Endothelial cell of umbilical vein (primary cell): ENCODE measurements around the gene MYO16. TPM values are rescaled to one million over a fixed set of nuclear protein-coding genes. Genes with fewer than 3 reads are reported as not detected.

Experiments
- BruUV-seq: library from RNA; stranded (reverse); fragments of 400-500 nt; replicated peaks from 2 replicates; lab custom pipeline; 2021; lab: Mats Ljungman, UMichigan
- CTCF ChIA-PET: fragments of 300-600, 350-600 bp; sonication (Branson Sonifier 250); formaldehyde crosslinking; loops from one replicate; lab custom pipeline; 2021; ENCODE audit warnings: antibody characterized with exemption, inconsistent platforms; lab: Charles Lee
- POLR2A ChIA-PET: fragments of 300-600, 350-600 bp; sonication (Branson Sonifier 250); formaldehyde crosslinking; loops from one replicate; lab custom pipeline; 2021; ENCODE audit warnings: antibody characterized with exemption, inconsistent platforms; lab: Charles Lee
- DNase-seq: peaks from one replicate; pipeline ENCODE4 v3.0.0-alpha.2; 2011; ENCODE audit warnings: low read depth, low spot score
- FAIRE-seq: peaks from 2 replicates; lab custom pipeline; 2011; peaks lifted over from hg19 to GRCh38; lab: Jason Lieb, UNC
- H2AFZ ChIP-seq: 2 replicates; pipeline ENCODE4 v1.6.0; 2012; ENCODE audit warnings: low read depth, low read length, control low read depth, inconsistent platforms
- H3K27ac ChIP-seq: 2 replicates; pipeline ENCODE4 v1.5.1; 2011; ENCODE audit warnings: low read depth, mild to moderate bottlenecking, control low read depth, low read length, moderate library complexity; ENCODE audit not compliant: insufficient read depth
- H3K27me3 ChIP-seq, 2 experiments: 2 replicates each; pipeline versions ENCODE4 v1.6.0 to v1.6.1; 2011; ENCODE audit warnings: low read length in 2 of 2, mixed read lengths in 1 of 2; ENCODE audit not compliant: control insufficient read depth in 2 of 2, insufficient read depth in 2 of 2
- H3K36me3 ChIP-seq, 2 experiments: 2 replicates in 1 of 2; 3 replicates in 1 of 2; pipeline ENCODE4 v1.5.1; 2011; ENCODE audit warnings: low read length in 2 of 2, mild to moderate bottlenecking in 1 of 2, moderate library complexity in 1 of 2; ENCODE audit not compliant: control insufficient read depth in 2 of 2, insufficient read depth in 2 of 2; ENCODE audit errors: extremely low read depth in 1 of 2
- H3K4me1 ChIP-seq: 3 replicates; pipeline ENCODE4 v1.5.1; 2011; ENCODE audit warnings: mild to moderate bottlenecking, low read length; ENCODE audit not compliant: control insufficient read depth, insufficient read depth; ENCODE audit errors: extremely low read depth
- H3K4me2 ChIP-seq: 2 replicates; pipeline ENCODE4 v1.6.1; 2011; ENCODE audit warnings: low read length, control low read depth, mixed read lengths; ENCODE audit not compliant: insufficient read depth
- H3K4me3 ChIP-seq, 3 experiments: fragments of 200-600 bp in 1 of 3; sonication (generic), shearing (Covaris generic) in 1 of 3; replicated peaks in 1 of 3; 2 replicates each; pipeline ENCODE4 v1.5.1; 2011 to 2016; ENCODE audit warnings: control low read depth in 3 of 3, low read length in 3 of 3, mild to moderate bottlenecking in 2 of 3, inconsistent platforms in 1 of 3, low read depth in 1 of 3, moderate library complexity in 1 of 3; ENCODE audit not compliant: insufficient read depth in 1 of 3
- H3K79me2 ChIP-seq: 2 replicates; pipeline ENCODE4 v1.6.0; 2012; ENCODE audit warnings: low read length, inconsistent platforms; ENCODE audit not compliant: control insufficient read depth, insufficient read depth
- H3K9ac ChIP-seq: replicated peaks from 2 replicates; pipeline ENCODE3; 2011; ENCODE audit warnings: low read length, control low read depth; ENCODE audit not compliant: insufficient read depth; ENCODE audit errors: extremely low read depth
- H3K9me1 ChIP-seq: replicated peaks from 3 replicates; pipeline ENCODE4 v1.6.0; 2011; ENCODE audit warnings: mild to moderate bottlenecking, low read length; ENCODE audit not compliant: control insufficient read depth, insufficient read depth; ENCODE audit errors: extremely low read depth
- H3K9me3 ChIP-seq: replicated peaks from 2 replicates; pipeline ENCODE4 v1.5.1; 2012; ENCODE audit warnings: low read length, inconsistent platforms; ENCODE audit not compliant: control insufficient read depth, insufficient read depth
- H4K20me1 ChIP-seq: replicated peaks from 2 replicates; pipeline ENCODE3; 2011; ENCODE audit warnings: mild to moderate bottlenecking, low read length; ENCODE audit not compliant: control insufficient read depth, insufficient read depth; ENCODE audit errors: extremely low read depth
- EZH2 ChIP-seq: IDR thresholded peaks from 2 replicates; pipeline ENCODE4 v1.6.1; 2012; ENCODE audit warnings: borderline replicate concordance, low read depth, mild to moderate bottlenecking, moderate library complexity, low read length, inconsistent platforms; ENCODE audit not compliant: severe bottlenecking
- FOS ChIP-seq: IDR thresholded peaks from 2 replicates; pipeline ENCODE4 v1.6.1; 2011; ENCODE audit warnings: mild to moderate bottlenecking, low read length, moderate library complexity, borderline replicate concordance; ENCODE audit not compliant: insufficient read depth
- GATA2 ChIP-seq: IDR thresholded peaks from 2 replicates; pipeline ENCODE4 v1.7.0; 2011; ENCODE audit warnings: low read depth, mild to moderate bottlenecking, moderate library complexity, mixed read lengths, low read length; ENCODE audit not compliant: insufficient read length, insufficient read depth
- JUN ChIP-seq: IDR thresholded peaks from 2 replicates; pipeline ENCODE4 v1.6.1; 2011; ENCODE audit warnings: borderline replicate concordance, low read depth; ENCODE audit not compliant: insufficient read length, insufficient read depth
- MYC ChIP-seq: IDR thresholded peaks from one replicate; pipeline ENCODE4 v1.6.1; 2011; ENCODE audit warnings: mild to moderate bottlenecking, low read depth, low read length
- POLR2AphosphoS5 ChIP-seq: IDR thresholded peaks from 2 replicates; pipeline ENCODE4 v1.6.1; 2012; ENCODE audit warnings: low read depth, mild to moderate bottlenecking, control low read depth, low read length, moderate library complexity; ENCODE audit not compliant: insufficient read depth
- dilution Hi-C: fragments of 300-500 bp; cut with MboI; formaldehyde crosslinking; loops from one replicate; pipeline ENCODE4 v1.15.0; 2019; ENCODE audit warnings: low sequenced_read_pairs; ENCODE audit not compliant: extremely low pct_ligation_motif_present
- intact Hi-C: fragments of 100-400 bp; cut with micrococcal nuclease; formaldehyde crosslinking; loops from one replicate; pipeline ENCODE4 v1.10.0; 2022
- polyA plus RNA-seq, 4 experiments: library from polyadenylated mRNA; depleted of rRNA in 3 of 4; stranded (reverse) in 3 of 4; unstranded in 1 of 4; fragments of >200 nt; gene quantifications; 2 replicates each; pipeline versions ENCODE4 v1.2.1 to v1.2.3, GENCODE V29; 2011 to 2012; ENCODE audit warnings: missing spikeins in 1 of 4
- total RNA-seq: library from RNA; stranded (reverse); gene quantifications from 2 replicates; pipeline ENCODE4 v1.2.3, GENCODE V29; 2021
- TF ChIP-seq, protein P1 (sequence below): IDR thresholded peaks from 2 replicates; pipeline ENCODE4 v1.6.1; 2011; ENCODE audit not compliant: insufficient read depth, insufficient read length
- TF ChIP-seq, protein P2 (sequence below), 2 donors: IDR thresholded peaks; 1 replicate in 1 of 2; 2 replicates in 1 of 2; pipeline ENCODE4 v1.5.1; 2011; ENCODE audit warnings: low read length in 2 of 2, mild to moderate bottlenecking in 2 of 2, moderate library complexity in 2 of 2, control low read depth in 1 of 2, inconsistent platforms in 1 of 2, low read depth in 1 of 2; ENCODE audit not compliant: insufficient read depth in 1 of 2; ENCODE audit errors: extremely low read depth in 1 of 2

The MYO16 gene
- total and polyA plus RNA-seq, 2 donors (not counting 3 experiments of a cell fraction or from before 2014, with no cell fraction given), result 0.03 to 0.04 TPM

DNA sequence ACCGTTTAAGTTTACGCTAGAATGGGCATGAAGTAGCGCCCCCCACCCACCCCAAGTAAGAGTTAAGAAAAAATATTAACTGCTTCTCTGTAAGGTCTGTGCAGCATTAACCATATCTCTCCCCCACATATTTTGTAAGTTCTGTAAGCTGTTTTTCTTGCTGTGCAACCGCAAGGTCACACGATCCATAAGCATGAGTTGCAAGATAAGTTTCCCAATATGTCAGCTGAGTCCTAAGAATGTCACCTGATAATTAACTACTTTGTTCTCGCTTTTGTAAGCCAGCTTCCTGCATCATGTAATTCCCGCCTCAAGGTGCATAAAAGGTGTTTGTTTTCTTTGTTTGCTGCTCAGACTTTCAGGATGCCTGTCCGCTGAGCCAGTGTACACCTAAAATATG is 187.0 kb downstream of the MYO16 start:
- Histone ChIP-seq H3K27me3 (no peaks in the 10 kb centered on the region), H3K9me1 (no peaks in the 10 kb centered on the region), H3K36me3 (no peaks in the 10 kb centered on the region), H3K4me1 (no peaks in the 10 kb centered on the region), H2AFZ (no peak overlapping the region), H3K9me3 (peaks cover 2% of the 10 kb centered on the region), H4K20me1 (no peaks in the 10 kb centered on the region), H3K4me2 (no peak overlapping the region), H3K27ac (no peak overlapping the region), H3K79me2 (no peaks in the 10 kb centered on the region), H3K9ac (no peak overlapping the region), H3K4me3 (no peak overlapping the region)
- POLR2A ChIA-PET, result no interaction called here
- dilution Hi-C loops, result no loop called here
- intact Hi-C loops, result no loop called here
- no peak for FAIRE-seq
- TF ChIP-seq, protein P1, sequence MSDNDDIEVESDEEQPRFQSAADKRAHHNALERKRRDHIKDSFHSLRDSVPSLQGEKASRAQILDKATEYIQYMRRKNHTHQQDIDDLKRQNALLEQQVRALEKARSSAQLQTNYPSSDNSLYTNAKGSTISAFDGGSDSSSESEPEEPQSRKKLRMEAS, result no peak
- TF ChIP-seq JUN, result no peak
- TF ChIP-seq MYC, result no peak
- BruUV-seq, result no TSS peak
- no peak for DNase-seq
- CTCF ChIA-PET, result no interaction called here

DNA sequence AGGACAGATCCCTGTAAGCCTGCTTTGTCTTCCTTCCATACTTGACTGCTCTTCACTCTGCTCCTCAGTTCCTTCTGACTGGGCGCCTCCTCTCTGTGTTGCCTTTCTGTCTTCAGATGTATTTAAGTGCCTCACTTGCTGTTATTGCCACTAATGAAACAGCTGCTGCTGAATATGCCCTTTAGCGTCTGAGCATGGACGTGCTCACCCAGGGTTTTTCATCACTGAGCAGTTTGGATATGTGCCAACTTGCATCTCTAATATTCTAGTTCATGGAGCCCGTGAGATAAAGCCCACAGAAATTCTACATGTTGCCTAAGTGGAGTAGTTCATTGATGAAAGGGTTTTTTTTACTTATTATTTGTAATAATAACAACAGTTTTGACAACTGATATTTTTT is 198.2 kb downstream of the MYO16 start:
- DNase-seq, result no peak
- Histone ChIP-seq H3K4me2 (no peak overlapping the region), H3K27me3 (no peaks in the 10 kb centered on the region), H3K4me1 (no peaks in the 10 kb centered on the region), H3K79me2 (no peaks in the 10 kb centered on the region), H4K20me1 (no peaks in the 10 kb centered on the region), H3K4me3 (no peak overlapping the region), H3K36me3 (no peaks in the 10 kb centered on the region), H3K9me3 (no peaks in the 10 kb centered on the region), H3K9me1 (no peaks in the 10 kb centered on the region), H3K9ac (no peak overlapping the region), H3K27ac (no peak overlapping the region), H2AFZ (no peak overlapping the region)
- POLR2A ChIA-PET, result no interaction called here
- intact Hi-C loops, result no loop called here
- TF ChIP-seq FOS (no peak), EZH2 (no peak), MYC (no peak), POLR2AphosphoS5 (no peak), JUN (no peak), GATA2 (no peak)
- TF ChIP-seq, protein P1, result no peak
- TF ChIP-seq, protein P2, sequence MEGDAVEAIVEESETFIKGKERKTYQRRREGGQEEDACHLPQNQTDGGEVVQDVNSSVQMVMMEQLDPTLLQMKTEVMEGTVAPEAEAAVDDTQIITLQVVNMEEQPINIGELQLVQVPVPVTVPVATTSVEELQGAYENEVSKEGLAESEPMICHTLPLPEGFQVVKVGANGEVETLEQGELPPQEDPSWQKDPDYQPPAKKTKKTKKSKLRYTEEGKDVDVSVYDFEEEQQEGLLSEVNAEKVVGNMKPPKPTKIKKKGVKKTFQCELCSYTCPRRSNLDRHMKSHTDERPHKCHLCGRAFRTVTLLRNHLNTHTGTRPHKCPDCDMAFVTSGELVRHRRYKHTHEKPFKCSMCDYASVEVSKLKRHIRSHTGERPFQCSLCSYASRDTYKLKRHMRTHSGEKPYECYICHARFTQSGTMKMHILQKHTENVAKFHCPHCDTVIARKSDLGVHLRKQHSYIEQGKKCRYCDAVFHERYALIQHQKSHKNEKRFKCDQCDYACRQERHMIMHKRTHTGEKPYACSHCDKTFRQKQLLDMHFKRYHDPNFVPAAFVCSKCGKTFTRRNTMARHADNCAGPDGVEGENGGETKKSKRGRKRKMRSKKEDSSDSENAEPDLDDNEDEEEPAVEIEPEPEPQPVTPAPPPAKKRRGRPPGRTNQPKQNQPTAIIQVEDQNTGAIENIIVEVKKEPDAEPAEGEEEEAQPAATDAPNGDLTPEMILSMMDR (IDR thresholded peaks at IDR 0.05; ENCODE audit: extremely low read depth in 1 of 2, insufficient read depth in 1 of 2, low read depth in 1 of 2, low read length in 2 of 2), result no peak
- dilution Hi-C loops, result no loop called here
- CTCF ChIA-PET, result no interaction called here
- no TSS peak for BruUV-seq
- no peak for FAIRE-seq
